Activated T-helper 1 cell treated with Interleukin-2 at 50 U/mL for 16 hours (primary cell): Measurements from ENCODE around the gene POLR2J2.
"Not testable (repeated sequence)": the region's sequence is repeated elsewhere in the genome, so short reads cannot be mapped to it uniquely, and the experiment has no call there.

Experiments used
- DNase-seq: peaks from one replicate; pipeline ENCODE4 v3.0.0-alpha.2; 2020; ENCODE audit warnings: low read depth

Gene POLR2J2

GRCh38 chr7:102671166-102671955, at the start of gene POLR2J2:
TSS of gene POLR2J2 (minus strand) at chr7:102671663. CDS start at chr7:102671601, 62 bp downstream.
- DNase-seq = not testable (repeated sequence)

DNA sequence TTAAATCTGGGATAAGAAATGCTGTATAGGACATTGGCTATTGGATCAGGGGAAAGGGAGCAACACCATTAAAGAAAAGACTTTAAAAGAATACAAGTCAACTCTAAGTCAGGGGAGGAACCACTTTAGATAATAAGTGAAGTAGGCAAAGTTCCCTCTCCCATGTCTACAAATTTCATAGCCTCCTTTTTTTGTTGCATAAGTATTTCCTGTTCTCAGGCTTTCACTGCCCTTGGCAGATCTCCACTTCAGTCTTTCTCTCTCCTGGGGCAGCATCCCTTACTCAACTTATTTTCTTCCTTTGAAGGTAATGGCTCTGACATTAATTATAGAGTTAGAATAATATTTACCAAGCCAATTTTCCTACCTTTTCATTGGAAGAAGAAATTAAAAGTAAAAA, 47.0 kb upstream of the POLR2J2 start:
- DNase-seq = not testable (repeated sequence)

GRCh38 chr7:102715718-102716117, 44.3 kb upstream of the POLR2J2 start:
- not testable (repeated sequence) for DNase-seq

- not testable (repeated sequence) for DNase-seq
These were observed 43.5 kb upstream of the POLR2J2 start for GRCh38 chr7:102714774-102715522.

DNA sequence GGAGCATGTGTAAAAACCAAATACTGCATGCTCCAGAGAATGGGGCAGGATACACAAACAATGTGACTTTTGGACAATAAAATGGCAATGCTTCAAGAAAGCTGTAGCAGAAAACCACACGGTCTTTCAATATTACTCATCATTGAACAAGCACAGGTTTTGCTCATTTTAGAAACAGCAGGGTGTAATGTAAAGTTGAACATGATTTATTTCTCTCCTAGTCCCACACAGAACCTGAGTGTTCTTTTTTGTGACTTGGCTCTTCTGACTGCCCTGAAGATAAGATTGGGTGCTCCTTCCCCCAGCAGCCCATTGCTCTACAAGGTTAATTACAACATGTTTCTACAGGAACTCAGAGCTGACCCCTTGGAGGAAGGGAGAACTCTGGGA, 42.2 kb upstream of the POLR2J2 start:
- DNase-seq = not testable (repeated sequence)

DNA sequence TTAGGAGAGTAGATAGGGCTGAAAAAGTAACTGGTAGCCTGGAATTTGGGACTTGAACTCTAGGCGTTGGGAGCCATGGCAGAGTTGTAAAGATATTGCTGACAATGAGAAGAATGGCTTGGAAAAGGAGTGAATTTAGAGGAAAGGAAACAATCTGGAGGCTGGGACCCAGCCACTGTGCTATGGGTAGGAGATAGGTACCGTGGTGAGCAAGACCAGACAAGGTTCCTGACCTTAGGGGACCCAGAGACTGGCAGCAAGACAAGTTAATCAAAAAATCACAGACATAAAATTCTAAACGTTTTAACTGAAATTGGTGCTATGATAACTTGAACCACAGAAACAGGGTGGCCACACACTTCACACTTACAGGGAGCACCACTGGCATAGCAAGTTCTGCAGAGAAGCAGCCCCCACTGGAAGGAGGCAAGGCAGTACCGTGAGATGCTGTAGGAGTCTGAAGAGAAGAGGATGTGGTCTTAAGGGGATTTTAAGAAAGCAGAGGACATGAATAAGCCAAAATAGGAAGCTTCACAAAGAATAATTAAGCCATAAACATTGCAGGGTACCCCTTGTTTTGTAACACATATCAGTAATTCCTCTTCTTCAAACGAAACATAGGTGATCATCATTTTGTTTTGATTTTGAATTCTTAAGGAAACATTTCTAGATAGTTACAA, 41.7 kb upstream of the POLR2J2 start:
- not testable (repeated sequence) for DNase-seq

DNA sequence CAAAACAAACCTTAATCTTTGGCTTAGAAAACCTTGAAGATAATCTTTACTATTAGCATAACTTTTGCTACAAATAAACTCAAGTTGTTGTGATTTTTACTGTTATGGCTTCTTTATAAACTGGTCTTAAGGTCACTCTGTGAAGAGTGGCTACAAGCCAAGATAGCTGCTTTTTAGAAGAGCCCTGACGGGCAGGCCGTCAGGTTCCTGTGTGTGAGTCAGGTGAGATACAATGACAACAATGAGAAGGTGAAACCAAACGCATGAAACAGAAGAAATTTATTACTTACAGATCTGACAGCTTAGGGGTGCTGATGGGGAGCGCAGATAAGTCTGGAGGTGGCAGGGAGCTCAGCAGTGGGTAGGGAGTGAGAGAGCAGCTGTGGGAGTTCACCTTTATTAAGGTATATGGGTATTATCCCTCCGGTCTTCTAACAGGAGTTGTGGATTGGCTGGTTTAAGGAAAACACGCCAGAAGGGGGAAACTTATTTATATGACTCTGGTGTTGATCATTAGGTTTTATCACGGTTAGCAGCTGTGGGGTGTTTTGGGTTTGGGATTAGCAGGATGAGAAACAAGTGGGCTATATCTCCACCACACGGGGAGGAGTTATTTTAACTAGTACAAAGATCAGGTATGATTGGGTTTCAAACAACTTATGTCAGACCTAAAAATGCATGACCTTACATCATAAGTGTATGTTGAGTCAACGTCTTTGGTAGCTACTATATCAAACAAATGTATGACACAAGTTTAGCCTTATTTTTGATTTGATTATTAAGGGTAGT, 27.7 kb upstream of the POLR2J2 start:
- not testable (repeated sequence) for DNase-seq

DNA sequence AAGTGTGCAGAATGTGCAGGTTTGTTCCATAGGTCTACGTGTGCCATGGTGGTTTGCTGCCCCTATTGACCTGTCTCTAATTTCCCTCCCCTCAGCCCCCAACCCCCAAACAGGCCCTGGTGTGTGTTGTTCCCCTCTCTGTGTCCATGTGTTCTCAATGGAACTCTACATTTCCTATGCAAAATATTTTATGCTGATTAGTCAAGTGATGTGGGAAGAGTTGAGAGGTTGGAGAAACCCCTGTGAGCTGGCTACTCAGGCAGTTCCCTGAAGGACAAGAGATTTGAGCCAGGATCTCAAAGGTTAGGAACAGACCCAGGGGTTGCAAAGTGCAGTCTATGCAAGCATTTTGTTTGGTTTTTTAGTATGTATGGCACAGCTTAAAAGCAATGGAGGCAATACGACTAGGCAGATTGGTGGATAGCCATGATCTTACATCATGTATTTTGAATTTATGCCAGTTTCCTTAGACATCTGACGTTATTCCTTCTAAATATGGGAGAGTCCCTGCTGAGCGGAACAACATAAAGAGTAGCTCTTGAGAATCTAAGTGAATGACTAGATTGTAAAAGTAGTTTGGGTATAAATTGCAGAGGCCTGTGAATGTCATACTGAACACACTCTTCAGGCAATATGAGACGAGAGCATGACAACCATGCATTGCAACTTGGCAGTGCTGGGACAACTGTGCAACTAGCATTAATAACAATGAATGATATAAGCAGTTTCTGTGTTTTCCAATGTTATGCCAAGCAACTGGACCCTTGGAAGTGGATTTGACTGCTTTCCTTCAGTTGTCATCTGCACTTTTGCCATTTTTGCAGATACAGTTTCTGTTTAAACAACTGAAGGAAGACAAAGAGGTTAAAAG, 26.4 kb upstream of the POLR2J2 start:
- not testable (repeated sequence) for DNase-seq

DNA sequence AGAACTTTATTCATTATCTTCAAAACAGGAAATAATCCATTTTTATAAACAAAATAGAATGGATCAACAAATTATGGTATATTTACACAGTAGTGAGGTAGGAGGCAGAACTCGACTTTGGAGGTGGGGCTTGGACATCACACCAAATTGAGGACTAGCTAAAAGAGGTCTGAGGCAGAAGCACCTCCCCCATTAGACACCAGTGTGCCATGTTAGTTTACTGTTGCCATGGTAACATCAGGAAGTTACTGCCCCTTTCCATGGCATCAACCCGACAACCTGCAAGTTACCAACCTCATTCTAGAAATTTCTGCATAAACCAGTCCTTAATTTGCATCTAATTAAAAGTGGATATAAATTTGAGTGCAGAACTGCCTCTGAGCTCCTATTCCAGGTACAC, 24.5 kb upstream of the POLR2J2 start:
- DNase-seq = not testable (repeated sequence)

DNA sequence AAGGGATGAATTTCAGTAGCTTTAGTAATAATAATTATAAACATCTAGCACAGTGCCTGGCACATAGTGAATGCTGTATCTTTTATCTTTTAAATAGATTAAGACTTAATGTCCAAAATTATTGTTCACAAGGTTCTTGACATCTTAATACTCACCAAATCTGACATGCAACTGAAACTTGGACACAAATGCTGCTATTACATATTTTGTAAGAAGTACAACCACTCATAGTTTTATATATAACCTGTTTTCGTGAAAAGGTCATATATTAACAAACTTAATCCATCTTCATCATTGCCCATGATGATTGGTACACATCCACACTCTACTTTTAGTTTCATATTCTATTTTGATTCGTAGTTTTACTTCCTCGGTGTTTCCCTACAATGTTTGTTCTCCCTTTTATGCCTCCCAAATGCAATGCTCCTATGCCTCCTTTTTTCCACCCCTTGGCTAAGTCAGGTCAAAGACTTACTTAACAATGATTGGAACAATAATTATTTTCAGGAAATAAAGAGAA, 23.6 kb upstream of the POLR2J2 start:
- DNase-seq = not testable (repeated sequence)

GRCh38 chr7:102694008-102694407, 22.5 kb upstream of the POLR2J2 start:
- not testable (repeated sequence) for DNase-seq

DNA sequence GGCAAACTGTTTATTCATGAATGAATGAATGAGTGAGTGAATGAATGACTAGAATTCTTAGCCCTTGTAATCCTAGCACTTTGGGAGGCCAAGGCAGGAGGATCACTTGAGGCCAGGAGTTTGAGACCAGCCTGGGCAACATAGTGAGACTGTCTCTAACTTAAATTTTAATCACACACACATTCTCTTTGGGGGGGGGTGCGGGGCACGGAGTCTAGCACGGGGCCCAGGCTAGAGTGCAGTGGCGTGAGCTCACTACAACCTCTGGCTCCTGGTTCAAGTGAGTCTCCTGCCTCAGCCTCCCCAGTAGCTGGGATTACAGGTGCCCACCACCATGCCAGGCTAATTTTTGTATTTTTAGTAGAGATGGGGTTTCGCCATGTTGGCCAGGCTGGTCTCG, 19.1 kb upstream of the POLR2J2 start:
- DNase-seq = not testable (repeated sequence)

DNA sequence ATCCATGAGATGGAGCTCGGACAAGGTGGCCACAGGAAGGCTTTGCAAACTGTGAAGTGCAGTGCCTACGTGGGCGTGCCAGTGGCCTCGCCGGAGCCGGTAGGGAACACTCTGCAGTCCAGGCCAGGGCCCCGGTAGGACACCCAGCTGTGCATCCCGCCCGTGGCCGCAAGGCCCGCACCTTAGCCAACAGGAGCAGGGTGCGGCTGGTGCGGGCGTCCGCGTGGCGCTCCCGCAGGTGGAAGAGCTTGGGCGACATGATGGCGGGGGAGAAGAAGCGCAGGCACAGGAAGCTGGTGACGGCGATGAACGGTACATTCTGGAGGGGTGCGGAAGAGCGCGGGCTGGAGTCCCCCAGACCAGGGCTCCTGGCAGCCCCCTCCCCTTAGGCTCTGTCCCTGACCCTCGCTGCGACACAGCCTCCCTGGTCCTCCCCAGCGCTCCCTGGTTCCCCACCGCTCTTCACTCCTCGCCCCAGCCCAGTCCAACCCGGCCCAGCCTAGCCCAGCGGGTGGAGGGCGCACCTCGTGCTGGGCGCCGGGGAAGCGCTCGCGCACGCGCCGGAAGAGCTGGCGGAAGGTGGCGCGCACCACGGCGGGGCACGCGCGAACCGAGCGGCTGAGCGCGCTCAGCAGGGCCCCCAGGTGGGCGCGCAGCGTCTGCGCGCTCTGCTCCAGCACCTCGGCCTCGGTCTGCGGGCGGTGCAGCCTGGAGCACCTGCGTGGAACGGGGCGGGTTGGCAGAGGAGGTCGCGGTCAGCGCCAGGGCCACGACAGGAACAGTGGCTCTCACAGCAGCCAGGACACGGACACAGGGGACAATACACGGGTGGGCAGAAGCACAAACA, 18.2 kb upstream of the POLR2J2 start:
- not testable (repeated sequence) for DNase-seq

GRCh38 chr7:102688299-102689036, 17.0 kb upstream of the POLR2J2 start:
- DNase-seq = not testable (repeated sequence)

DNA sequence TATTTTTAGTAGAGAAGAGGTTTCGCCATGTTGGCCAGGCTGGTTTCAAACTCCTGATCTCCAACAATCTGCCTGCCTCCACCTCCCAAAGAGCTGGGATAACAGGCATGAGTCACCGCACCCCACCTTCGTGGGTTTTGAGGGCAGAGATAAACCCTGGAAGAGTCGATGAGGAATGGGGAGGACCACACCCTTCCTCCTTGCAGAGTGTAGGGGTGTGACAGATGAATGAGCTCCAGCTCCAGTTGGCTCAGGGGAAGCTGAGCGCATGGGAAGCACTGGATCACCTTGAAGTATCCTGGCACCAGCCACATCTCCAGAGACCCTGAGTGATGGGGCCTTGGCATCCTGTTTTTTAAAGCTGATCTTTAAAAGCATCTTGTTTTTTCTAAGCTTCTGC, 11.1 kb upstream of the POLR2J2 start:
- DNase-seq = not testable (repeated sequence)

- DNase-seq = not testable (repeated sequence)
These were observed 9.3 kb upstream of the POLR2J2 start for GRCh38 chr7:102680780-102681179.

GRCh38 chr7:102675545-102675944, 4.1 kb upstream of the POLR2J2 start:
- not testable (repeated sequence) for DNase-seq

DNA sequence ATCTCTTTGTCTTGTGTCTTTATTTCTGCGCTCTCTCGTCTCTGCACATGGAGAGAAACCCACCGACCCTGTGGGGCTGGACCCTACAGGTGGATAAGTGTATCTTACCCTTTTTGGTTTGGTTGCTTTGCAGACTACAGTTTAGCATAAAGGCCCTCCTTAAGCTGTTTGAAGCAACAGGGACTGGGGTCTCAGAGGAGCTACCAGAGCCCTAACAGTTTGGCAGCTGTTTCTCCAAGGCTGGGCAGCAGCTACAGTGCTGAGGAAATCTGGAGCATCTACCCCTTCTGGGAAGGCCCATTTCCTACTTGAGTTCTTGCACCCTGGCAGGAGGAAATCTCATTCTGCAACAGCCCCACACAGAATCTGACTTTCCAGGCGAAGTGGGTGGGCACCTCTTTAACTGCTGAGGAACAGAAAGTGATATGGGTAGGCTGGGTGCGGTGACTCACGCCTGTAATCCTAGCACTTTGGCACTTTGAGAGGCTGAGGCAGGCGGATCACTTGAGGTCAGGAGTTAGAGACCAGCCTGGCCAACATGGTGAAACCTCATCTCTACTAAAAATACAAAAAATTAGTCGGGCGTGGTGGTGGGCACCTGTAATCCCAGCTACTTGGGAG, 2.1 kb upstream of the POLR2J2 start:
- not testable (repeated sequence) for DNase-seq
